Neutrophil (primary cell): Measurements from ENCODE around the gene TBL1Y.

Experiments used
- H3K27ac ChIP-seq: fragments of 200-600 bp; sonication (generic); 2 replicates; pipeline ENCODE4 v1.5.1; 2016; ENCODE audit warnings: mild to moderate bottlenecking, moderate library complexity
- H3K27me3 ChIP-seq: fragments of 200-600 bp; sonication (generic); 2 replicates; pipeline ENCODE4 v1.6.0; 2016; ENCODE audit warnings: mild to moderate bottlenecking
- H3K36me3 ChIP-seq: fragments of 200-600 bp; sonication (generic); 2 replicates; pipeline ENCODE4 v1.5.1; 2017
- H3K4me1 ChIP-seq, 2 experiments: fragments of 200-600 bp in 1 of 2; sonication (generic) in 1 of 2; 1 replicate in 1 of 2; 2 replicates in 1 of 2; pipeline versions ENCODE4 v1.5.1 to v1.6.1; 2013 to 2016; ENCODE audit warnings: low read depth in 1 of 2, low read length in 1 of 2, mild to moderate bottlenecking in 1 of 2, moderate library complexity in 1 of 2; ENCODE audit not compliant: control insufficient read depth in 1 of 2, insufficient read depth in 1 of 2
- H3K4me3 ChIP-seq, 2 experiments: fragments of 200-600 bp in 1 of 2; sonication (generic) in 1 of 2; 1 replicate in 1 of 2; 2 replicates in 1 of 2; pipeline ENCODE4 v1.5.1; 2013 to 2016; ENCODE audit warnings: low read depth in 1 of 2, low read length in 1 of 2, mild to moderate bottlenecking in 1 of 2, moderate library complexity in 1 of 2
- H3K9me3 ChIP-seq: fragments of 200-600 bp; sonication (generic); 2 replicates; pipeline ENCODE4 v1.5.1; 2016
- TF ChIP-seq, protein P1 (sequence below): fragments of 200-600 bp; sonication (generic); IDR thresholded peaks from 2 replicates; pipeline ENCODE4 v1.5.1; 2016; ENCODE audit warnings: antibody characterized with exemption

TBL1Y gene

DNA sequence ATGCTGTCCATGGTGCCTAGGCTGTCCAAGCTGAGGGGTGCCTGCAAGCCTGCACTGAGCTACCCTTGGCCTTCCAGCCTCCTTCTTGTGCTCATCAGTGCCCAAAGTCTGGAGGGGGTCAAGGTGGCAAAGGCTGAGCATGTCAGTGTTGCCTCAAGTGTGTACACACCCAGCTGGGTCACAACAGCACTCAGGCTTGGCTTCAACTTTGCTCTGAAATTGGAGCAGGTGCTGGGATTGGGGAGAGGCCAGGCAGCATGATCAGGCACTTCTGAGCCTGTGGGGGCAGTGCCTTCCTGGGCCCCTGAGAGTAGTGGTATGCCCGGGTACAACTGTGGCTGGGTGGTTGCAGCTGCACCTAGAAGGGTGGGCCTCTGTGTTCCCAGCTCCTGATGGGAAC lies 18.7 kb downstream of the TBL1Y start:
- Histone ChIP-seq H3K4me1 (no peaks in the 10 kb centered on the region), H3K4me3 (no peak overlapping the region), H3K27me3 (no peaks in the 10 kb centered on the region), H3K9me3 (no peaks in the 10 kb centered on the region), H3K36me3 (no peaks in the 10 kb centered on the region), H3K27ac (no peak overlapping the region)
- TF ChIP-seq, protein P1, sequence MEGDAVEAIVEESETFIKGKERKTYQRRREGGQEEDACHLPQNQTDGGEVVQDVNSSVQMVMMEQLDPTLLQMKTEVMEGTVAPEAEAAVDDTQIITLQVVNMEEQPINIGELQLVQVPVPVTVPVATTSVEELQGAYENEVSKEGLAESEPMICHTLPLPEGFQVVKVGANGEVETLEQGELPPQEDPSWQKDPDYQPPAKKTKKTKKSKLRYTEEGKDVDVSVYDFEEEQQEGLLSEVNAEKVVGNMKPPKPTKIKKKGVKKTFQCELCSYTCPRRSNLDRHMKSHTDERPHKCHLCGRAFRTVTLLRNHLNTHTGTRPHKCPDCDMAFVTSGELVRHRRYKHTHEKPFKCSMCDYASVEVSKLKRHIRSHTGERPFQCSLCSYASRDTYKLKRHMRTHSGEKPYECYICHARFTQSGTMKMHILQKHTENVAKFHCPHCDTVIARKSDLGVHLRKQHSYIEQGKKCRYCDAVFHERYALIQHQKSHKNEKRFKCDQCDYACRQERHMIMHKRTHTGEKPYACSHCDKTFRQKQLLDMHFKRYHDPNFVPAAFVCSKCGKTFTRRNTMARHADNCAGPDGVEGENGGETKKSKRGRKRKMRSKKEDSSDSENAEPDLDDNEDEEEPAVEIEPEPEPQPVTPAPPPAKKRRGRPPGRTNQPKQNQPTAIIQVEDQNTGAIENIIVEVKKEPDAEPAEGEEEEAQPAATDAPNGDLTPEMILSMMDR: no peak

DNA sequence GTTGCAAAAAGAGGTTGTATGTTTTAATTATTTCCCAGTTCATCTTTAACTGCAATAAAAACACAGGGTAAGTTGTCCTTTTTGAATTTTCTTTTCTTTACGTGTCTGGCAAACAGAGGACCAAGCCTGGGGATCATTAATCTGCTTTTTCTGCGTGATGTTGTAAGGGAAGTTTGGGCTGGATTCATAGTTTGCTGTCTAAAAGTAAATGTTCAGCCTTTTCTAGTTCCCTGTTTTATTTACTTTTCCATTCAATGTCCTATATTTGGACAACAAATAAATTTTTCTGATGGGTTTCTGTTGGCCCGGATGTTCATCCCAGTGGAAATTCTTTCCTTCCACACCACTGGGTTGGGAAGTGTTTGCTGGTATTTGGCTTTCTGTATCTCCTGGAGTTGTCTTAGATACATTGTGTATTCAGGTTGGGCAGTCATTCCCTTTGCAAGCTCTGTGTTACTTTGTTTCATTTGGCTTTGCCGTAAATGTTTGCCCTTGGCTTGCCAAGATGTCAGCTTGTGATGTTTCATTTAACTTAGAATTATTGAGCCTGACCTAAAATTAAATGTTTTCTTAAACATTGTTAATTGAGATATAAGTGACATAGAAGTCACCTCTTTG lies 21.4 kb downstream of the TBL1Y start:
- H3K4me3 ChIP-seq: no peak overlapping the region
- H3K4me1 ChIP-seq: no peaks in the 10 kb centered on the region
- H3K9me3 ChIP-seq: no peaks in the 10 kb centered on the region
- TF ChIP-seq, protein P1: no peak
- no peaks in the 10 kb centered on the region for H3K36me3 ChIP-seq
- H3K27ac ChIP-seq: no peak overlapping the region
- H3K27me3 ChIP-seq: no peaks in the 10 kb centered on the region

DNA sequence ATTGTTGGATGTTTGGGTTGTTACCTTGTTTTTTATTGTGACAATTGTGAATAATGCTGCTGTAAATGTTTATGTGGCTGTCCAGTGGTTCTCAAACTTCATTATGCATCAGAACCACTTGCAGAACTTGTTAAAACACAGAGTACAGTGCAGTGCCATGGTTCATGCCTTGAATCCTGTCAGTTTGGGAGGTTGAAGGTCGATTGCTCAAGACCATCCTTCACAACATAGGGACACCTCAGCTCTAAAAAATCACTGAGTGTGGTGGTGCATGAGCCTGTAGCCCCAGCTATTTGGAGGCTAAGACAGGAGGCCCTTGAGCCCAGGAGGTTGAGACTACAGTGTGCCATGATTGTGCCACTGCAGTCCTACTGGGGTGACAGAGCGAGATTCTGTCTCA lies 25.0 kb downstream of the TBL1Y start:
- H3K4me1 ChIP-seq: no peaks in the 10 kb centered on the region
- no peak overlapping the region for H3K4me3 ChIP-seq
- no peak overlapping the region for H3K27ac ChIP-seq
- no peaks in the 10 kb centered on the region for H3K9me3 ChIP-seq
- no peaks in the 10 kb centered on the region for H3K36me3 ChIP-seq
- H3K27me3 ChIP-seq: no peaks in the 10 kb centered on the region
- TF ChIP-seq, protein P1: no peak

DNA sequence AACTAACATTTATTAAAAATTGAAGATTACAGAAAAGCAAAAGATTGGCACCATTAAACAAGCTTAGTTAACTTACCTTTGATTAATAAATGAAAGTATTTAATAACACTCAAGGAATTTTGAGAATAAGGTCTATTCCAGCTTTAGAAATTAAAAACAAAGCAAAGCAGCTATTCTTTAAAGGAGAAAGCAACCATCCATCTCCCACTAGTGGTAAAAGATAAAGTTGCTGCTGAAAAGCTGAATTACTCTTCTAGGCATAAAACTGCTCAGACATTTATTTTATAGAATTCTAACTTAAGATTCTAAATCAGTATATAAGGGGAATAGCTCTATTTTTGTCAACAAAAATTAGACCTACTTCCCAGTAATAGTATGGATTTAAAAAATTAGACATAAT lies 37.2 kb downstream of the TBL1Y start:
- Histone ChIP-seq H3K27ac (no peak overlapping the region), H3K4me1 (no peaks in the 10 kb centered on the region), H3K36me3 (no peaks in the 10 kb centered on the region), H3K4me3 (no peak overlapping the region), H3K9me3 (no peaks in the 10 kb centered on the region), H3K27me3 (no peaks in the 10 kb centered on the region)
- TF ChIP-seq, protein P1: no peak

DNA sequence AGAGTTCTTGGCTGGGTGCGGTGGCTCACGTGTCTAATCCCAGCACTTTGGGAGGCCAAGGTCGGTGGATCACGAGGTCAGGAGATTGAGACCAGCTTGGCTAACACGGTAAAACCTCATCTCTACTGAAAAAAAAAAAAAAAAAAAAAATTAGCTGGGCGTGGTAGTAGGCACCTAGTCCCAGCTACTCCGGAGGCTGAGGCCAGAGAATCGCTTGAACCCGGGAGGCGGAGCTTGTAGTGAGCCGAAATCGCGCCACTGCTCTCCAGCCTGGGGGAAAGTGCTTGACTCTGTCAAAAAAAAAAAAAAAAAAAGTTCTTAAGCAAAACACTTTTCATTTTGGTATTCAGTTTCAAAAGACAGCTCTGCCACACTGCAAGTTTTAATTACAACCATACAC lies 37.9 kb downstream of the TBL1Y start:
- Histone ChIP-seq H3K9me3 (no peaks in the 10 kb centered on the region), H3K4me1 (no peaks in the 10 kb centered on the region), H3K4me3 (no peak overlapping the region), H3K36me3 (no peaks in the 10 kb centered on the region), H3K27ac (no peak overlapping the region), H3K27me3 (no peaks in the 10 kb centered on the region)
- TF ChIP-seq, protein P1: no peak

DNA sequence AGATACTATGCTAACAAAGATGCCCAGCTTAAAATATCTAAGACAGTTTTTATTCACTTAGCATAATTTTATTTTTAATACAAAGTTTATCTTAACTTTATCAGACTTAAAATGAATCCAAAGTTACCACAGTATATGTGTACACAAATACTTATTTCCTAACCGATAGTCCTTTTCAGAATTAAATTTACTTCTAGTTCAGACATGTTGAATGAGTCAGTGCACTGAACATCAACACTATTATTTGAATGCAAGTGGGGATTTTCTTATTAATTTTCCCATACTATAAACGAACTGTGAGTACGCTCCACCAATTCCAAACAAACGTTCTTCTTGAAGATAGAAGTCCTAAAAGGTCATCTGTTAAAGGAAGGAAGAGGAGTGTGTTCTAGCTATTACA lies 39.5 kb downstream of the TBL1Y start:
- H3K36me3 ChIP-seq: no peaks in the 10 kb centered on the region
- TF ChIP-seq, protein P1: no peak
- no peaks in the 10 kb centered on the region for H3K4me1 ChIP-seq
- H3K27ac ChIP-seq: no peak overlapping the region
- H3K4me3 ChIP-seq: no peak overlapping the region
- H3K9me3 ChIP-seq: no peaks in the 10 kb centered on the region
- H3K27me3 ChIP-seq: no peaks in the 10 kb centered on the region
